SH-SY5Y (cell line): ENCODE data around the gene ETAA1.

Source experiments
- GATA2 ChIP-seq: IDR thresholded peaks from 2 replicates; pipeline ENCODE4 v1.6.1; 2011; ENCODE audit warnings: mild to moderate bottlenecking, low read depth, low read length
- GATA3 ChIP-seq: IDR thresholded peaks from 2 replicates; pipeline ENCODE4 v1.6.1; 2011; ENCODE audit warnings: low read depth, mild to moderate bottlenecking, low read length, moderate library complexity

GRCh38 chr2:67457699-67458098 lies 60.6 kb downstream of the ETAA1 start:
- TF ChIP-seq GATA2 (no peak), GATA3 (no peak)
